OCI-LY3 (cell line): ENCODE data around the gene VASH1.

Source experiments
- EZH2phosphoT487 ChIP-seq: fragments of 200-600 bp; shearing (Covaris generic); IDR thresholded peaks from 2 replicates; pipeline ENCODE4 v1.6.1; 2018; ENCODE audit warnings: antibody characterized with exemption, mixed run types, low read depth
- TF ChIP-seq, protein P1 (sequence below): fragments of 200-600, 300-600 bp; sonication (generic); IDR thresholded peaks from 2 replicates; pipeline ENCODE4 v1.5.1; 2014; ENCODE audit warnings: antibody characterized with exemption, low read length, low read depth

DNA sequence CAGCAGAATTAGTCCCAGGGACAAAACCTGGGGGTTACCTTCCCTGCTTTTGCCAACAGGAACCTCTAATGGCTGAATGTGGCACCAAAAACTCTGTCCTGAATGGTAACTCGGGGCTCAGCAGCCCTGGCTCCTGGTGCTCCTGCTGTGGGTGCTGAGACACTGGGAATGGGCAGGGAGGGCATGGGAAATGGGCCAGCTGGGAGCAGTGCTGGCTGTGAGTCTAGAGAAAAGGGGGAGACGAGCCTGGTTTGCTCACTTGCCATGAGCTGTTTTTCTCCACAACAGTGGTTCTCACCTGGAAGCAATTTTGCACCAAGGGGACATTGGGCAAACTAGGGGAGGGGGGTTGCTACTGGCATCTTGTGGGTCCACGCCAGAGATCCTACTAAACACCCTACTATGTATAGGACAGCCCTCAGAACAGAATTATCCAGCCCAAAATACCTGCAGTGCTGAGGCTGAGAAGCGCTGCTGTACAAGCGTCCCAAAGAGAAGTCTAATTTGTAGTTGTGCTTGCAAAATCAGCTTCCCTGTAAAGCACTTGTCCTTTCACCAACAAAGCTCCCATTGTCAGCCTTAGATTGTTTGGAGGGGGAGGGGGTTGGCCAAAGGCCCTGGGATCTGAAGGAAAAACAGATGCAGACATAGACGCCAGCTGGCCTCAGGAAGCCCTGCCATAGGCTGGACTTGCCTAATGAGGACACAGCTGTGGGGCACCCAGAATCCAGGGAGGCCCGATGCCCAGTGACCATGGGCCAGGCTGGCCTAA is 68.6 kb downstream of the VASH1 start:
- TF ChIP-seq, protein P1, sequence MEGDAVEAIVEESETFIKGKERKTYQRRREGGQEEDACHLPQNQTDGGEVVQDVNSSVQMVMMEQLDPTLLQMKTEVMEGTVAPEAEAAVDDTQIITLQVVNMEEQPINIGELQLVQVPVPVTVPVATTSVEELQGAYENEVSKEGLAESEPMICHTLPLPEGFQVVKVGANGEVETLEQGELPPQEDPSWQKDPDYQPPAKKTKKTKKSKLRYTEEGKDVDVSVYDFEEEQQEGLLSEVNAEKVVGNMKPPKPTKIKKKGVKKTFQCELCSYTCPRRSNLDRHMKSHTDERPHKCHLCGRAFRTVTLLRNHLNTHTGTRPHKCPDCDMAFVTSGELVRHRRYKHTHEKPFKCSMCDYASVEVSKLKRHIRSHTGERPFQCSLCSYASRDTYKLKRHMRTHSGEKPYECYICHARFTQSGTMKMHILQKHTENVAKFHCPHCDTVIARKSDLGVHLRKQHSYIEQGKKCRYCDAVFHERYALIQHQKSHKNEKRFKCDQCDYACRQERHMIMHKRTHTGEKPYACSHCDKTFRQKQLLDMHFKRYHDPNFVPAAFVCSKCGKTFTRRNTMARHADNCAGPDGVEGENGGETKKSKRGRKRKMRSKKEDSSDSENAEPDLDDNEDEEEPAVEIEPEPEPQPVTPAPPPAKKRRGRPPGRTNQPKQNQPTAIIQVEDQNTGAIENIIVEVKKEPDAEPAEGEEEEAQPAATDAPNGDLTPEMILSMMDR = no peak
- TF ChIP-seq EZH2phosphoT487 = no peak
